Stromal cell of bone marrow (primary cell): ENCODE data around the gene MRPL44.

Experiments used
- DNase-seq: peaks from one replicate; pipeline ENCODE4 v3.0.0-alpha.2; 2012; ENCODE audit warnings: low read depth

The MRPL44 gene

GRCh38 chr2:223957092-223957851 is at the start of gene MRPL44:
MRPL44 (plus strand) TSS chr2:223957463; CDS start chr2:223957473, 10 bp downstream.
- peak; percentile 93 for DNase-seq

DNA sequence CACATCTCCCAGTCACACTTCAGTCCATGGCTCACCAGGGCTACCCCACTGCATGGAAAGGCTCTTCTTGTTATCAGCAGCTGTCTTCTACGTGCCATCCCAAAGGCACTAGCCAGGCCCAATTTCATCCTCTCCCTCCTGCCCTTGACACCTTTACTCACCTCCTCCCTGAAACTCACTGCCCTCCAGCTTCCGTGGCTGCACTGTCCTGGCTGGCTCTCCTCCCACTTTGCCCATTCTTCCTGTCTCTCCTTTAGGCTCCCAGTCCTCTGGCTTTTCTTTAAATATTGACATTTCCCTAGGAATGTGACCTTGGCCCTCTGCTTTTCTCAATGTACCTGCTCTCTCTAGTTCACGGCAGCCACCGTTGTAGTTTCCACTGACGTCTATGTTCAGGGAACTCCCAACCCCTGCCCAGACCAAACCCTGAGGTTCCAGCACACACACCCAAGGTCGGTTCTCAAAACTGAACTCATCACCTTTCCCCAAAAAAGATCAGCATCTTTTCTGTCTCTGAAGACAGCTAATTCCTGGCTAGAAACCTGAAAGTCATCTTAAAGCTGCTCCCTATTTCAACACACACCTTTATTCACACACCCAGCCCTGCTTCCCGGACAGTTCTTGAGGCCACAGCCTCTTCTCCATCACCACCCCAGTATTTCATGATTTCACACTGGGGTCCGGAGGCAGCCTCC is 48.8 kb upstream of the MRPL44 start:
- DNase-seq = no peak

DNA sequence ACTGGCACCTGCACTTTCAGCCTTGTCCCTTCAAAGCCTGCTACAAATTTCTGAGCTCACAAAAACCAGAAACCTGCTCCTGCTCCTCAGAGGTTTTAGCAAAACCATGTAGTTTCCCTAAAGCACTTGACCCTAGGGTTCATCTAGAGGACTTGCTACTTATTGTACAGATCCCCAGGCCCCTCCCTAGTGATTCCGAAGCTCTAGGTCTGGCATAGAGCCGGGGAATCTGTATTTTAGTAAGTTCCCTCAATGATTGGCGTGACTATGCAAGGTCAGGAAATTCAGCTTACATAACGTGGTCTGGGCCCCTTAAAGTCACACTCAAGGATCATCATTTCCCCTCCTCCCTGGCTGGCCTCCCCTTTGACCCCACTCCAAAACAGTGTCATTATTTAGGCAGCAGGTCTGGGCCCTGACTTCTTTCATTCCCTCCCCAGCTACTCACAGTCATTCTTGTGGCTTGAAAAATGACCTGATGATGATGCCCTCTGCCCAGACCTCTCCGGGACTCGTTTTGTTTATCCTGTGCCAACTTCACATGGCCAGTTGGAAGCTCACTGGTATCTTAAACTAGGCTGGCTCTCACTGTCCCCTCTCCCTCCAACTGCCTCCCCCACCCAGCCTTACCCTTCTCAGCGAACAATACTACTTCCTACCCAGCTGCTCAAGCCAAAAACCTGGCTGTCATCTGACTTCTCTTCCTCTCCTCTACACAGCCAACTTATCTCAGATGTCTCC is 48.1 kb upstream of the MRPL44 start:
- no peak for DNase-seq

GRCh38 chr2:223914324-223914723 is 42.9 kb upstream of the MRPL44 start:
- DNase-seq = no peak

- DNase-seq = no peak
Observed at GRCh38 chr2:223915071-223915470, 42.2 kb upstream of the MRPL44 start.

DNA sequence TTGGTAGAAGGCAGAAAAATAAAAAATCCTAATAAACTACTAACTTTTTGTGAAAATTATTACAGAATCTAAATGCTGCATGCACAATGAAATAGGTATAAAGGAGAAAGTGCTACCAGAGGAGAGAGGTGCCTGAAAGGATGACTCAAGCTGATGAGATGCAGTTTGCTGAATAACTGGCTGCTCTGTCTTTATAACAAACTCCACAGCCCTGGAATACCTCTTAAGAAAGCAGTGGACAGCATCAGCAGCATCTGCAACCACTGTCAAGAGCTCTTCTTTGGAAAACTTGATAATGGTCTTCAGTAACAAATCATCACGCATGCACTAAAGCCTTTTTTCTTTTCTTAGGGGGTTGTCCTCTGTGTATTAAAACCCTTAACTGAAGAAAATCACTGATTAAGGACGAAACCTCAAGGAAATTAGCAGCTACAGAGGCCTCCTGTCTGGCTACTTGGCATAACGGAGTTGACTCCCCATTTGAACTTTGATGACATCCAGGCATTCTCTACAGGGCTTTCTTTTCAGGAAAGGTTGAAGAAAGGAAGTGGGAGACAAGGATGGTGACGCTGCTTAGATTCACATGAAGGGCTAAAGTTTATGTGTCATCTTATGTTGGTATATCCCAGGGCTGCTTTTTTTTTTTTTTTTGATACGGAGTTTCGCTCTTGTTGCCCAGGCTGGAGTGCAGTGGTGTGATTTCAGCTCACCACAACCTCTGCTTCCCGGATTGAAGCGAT is 40.9 kb upstream of the MRPL44 start:
- no peak for DNase-seq

DNA sequence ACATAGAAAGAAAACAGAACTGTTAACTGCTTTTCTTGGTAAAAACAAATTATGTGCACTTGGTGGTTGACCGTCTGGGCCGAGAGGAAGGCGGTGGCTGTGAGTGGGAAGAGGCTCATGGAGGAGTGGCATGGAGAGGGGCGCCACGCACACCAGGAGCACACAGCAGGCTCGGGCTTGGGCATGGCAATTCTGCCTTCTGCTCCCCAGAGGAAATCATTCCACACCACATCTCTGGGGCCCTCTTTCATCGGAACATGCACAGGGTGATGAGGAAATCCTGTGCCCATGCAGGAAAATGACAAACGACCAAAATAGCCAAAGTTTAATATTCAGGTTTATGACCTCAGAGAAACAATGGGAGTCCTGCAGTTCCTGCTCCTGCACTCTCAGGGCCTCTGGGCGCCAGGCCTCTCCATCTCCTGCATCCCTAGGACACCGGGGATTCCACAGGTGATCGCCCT is 38.6 kb upstream of the MRPL44 start:
- DNase-seq = no peak

GRCh38 chr2:223920109-223920508 is 37.2 kb upstream of the MRPL44 start:
- DNase-seq = no peak

DNA sequence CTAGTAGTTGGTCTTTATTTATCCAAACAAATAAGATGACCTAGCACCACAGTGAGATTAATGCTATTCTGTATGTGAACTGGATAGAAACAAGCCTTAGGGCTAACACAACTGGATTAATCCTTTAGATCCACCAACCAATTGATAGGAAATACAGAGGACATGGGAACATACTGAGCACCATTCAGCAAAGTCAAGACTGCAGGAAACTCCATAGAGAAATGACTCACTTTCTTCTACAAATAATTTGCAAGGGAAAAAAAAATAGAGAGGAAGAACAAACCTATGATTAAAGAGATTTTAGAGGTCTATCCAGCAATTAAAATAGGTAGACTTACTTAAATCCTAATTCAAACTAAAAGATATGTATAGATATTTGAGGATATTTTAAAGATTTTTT is 36.1 kb upstream of the MRPL44 start:
- no peak for DNase-seq

DNA sequence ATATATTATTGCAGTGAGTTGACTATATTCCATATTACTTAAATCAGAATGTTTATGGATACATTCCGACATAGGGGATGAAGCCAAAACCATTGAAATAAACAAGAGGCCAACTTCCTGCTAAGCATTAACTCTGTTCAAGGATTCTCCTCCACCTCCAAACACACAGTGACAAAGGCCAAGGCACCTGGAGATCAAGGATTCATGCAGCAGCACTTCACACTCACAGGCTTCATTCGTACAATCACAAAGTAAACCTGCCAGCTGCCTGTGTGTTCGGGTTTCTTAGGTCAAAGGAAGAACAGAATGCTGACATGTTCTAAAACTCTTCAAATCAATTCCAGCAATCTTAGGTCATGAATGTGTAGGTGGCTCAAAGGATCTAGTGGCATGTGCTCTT is 35.0 kb upstream of the MRPL44 start:
- no peak for DNase-seq

GRCh38 chr2:223923976-223924375 is 33.3 kb upstream of the MRPL44 start:
- no peak for DNase-seq

- no peak for DNase-seq
Observed at GRCh38 chr2:223925106-223925505, 32.2 kb upstream of the MRPL44 start.

GRCh38 chr2:223928113-223929006 is 28.9 kb upstream of the MRPL44 start:
- DNase-seq = no peak

DNA sequence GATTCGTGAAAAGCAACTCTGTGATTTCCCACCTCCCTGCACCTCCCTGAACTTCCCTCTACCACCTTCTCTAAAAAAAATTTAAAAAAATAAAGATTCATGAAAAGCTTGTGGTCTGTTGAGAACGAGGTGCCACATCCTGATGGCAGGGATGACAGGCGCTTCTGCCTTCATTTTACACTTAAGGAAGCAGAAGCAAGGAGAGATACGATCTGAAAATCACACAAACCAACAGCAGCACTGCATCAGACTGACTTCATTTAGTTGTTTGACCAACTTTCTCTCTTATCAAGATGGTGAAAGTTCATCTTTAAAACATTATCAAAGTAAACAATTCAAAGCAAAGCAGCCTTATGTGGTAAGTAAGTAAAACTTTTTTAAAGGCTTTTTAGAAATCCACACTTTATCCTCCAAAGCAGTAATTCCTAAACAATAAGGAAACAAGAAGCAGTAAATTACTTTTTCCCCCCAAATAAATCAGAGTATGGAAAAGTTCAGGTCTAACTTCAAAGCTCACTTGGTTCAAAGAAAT is 27.6 kb upstream of the MRPL44 start:
- DNase-seq = no peak

- DNase-seq = no peak
Observed at GRCh38 chr2:223930103-223930976, 26.9 kb upstream of the MRPL44 start.

DNA sequence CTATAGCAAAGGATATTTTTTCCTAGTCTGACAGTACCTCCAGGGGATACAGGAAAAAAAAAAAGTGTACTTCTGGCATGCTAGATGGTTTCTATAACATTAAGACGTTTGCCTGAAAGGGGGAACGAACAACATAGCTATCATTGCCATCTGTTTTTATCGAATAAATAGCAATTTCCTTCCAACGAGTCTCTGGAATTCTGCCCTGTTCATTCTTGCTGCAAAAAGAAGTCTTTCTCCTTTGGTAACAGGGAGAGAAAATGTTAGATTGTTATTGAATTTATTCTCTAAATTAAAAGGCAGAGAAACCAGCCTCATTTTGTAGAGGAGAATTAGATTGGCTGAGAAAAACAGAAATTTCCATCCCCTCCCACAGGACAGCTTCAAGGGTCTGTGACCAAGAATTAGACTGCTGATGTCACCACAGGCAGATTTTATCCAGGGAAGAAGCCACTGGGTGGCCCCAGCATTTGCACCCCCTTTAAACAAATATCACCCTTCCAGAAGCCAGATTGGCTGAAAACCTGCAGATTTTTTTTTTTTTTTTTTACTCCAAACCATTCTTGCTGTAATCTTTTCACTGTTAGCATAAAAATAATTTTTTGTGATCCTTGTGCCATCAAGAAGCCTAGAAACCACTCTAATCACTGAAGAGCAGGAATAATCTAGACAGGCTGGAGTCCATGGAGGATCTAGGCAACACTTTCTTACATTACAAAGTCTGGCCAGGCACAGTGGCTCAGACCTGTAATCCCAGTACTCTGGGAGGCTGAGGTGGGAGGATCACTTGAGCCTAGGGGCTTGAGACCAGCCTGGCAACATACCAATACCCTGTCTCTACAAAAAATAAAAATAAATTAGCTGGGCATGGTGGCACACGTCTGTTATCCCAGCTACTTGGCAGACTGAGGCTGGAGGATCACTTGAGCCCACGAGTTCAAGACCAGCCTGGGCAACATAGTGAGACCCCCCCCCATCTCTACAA is 24.2 kb upstream of the MRPL44 start:
- DNase-seq = no peak

- DNase-seq = no peak
Observed at GRCh38 chr2:223934870-223935269, 22.4 kb upstream of the MRPL44 start.

DNA sequence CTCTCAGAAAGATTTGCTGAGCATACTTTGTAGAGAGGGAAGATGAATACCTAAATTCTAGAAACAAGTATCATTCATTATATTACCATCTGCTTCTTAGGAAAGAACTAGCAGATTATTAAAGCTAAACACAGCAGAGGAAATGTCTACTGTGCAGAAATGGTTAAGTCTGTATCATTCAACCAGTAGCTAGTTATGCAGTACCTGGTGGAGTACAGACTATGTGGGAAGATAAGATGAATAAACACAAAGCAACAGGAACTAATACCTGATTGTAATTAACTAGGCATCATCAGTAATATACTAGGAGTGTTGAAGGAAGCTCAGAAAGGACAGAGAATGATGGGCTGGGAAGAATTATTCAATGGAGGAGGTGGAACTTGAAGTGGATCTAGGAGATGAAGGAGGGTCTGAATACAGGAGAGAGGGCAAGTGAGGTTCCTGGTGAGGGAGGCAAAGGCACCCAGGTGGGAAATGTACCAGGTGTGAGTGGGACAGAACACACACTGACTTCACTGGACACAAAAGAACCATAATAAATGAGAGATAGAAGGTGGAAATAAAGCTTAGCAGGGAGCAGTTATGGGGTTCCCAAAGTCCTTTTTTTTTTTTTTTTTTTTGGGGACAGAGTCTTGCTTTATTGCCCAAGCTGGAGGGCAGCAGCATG is 21.7 kb upstream of the MRPL44 start:
- no peak for DNase-seq
